ENCODE results near the gene PLXNA4.

The PLXNA4 gene

GRCh38 chr7:132575419-132575981, 770 bp downstream of the PLXNA4 start (continued):
- TF ChIP-seq ZNF335 (tag by site-specific recombination; conservative IDR thresholded peaks at IDR 0.05) (peak; percentile 65), ZSCAN30 (tag by site-specific recombination; IDR thresholded peaks at IDR 0.05) (peak; percentile 50; the same call in 1 of the 2 replicates), ZBTB8A (tag by site-specific recombination; IDR thresholded peaks at IDR 0.05) (peak; percentile 85), SCRT2 (tag by site-specific recombination; IDR thresholded peaks at IDR 0.05) (0 out of 2 replicates have a peak, but pooled peaks have one; percentile 47), ZBTB17 (tag by site-specific recombination; IDR thresholded peaks at IDR 0.05) (peak; percentile 19; the same call in 1 of the 2 replicates)
- TF ChIP-seq, protein P1, sequence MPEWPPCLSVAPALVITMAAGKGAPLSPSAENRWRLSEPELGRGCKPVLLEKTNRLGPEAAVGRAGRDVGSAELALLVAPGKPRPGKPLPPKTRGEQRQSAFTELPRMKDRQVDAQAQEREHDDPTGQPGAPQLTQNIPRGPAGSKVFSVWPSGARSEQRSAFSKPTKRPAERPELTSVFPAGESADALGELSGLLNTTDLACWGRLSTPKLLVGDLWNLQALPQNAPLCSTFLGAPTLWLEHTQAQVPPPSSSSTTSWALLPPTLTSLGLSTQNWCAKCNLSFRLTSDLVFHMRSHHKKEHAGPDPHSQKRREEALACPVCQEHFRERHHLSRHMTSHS (tag by site-specific recombination; IDR thresholded peaks at IDR 0.05): no peak

GRCh38 chr7:132574223-132574622, 2.0 kb downstream of the PLXNA4 start:
- no peaks in the 10 kb centered on the region for H3K36me3 ChIP-seq (ENCODE audit: control insufficient read depth in 2 of 2, insufficient read depth in 1 of 2, low read length in 2 of 2)
- CTCF ChIA-PET: interaction anchor here (0.5 to 1.8 kb wide), 6 partner anchors 13 to 1458 kb away, joined by 3 to 7 read pairs (median 3); no protein-coding TSS in a partner anchor
- peaks cover 3% of the 10 kb centered on the region; the same call in 1 of the 2 replicates for H3K4me1 ChIP-seq (ENCODE audit: control insufficient read depth, insufficient read depth, low read length)
- H3K4me3 ChIP-seq (ENCODE audit: low read depth, low read length): no peak overlapping the region
- H3K27ac ChIP-seq (ENCODE audit: extremely low read depth, low read depth, low read length): no peak overlapping the region
- POLR2A ChIA-PET: interaction anchor here (0.6 kb wide), 1 partner anchor 292 kb away, joined by 6 read pairs; no protein-coding TSS in a partner anchor
- no peak for TF ChIP-seq ZNF354C (tag by site-specific recombination; IDR thresholded peaks at IDR 0.05; ENCODE audit: borderline replicate concordance, low read depth)
- no peak for TF ChIP-seq ZNF26 (tag by site-specific recombination; IDR thresholded peaks at IDR 0.05)
- peak; percentile 82 for TF ChIP-seq ZFHX2 (tag by site-specific recombination; conservative IDR thresholded peaks at IDR 0.05)
- peak; percentile 74 for TF ChIP-seq EGR2 (tag by site-specific recombination; IDR thresholded peaks at IDR 0.05; ENCODE audit: low read depth)
- no peak for TF ChIP-seq ZNF302 (tag by site-specific recombination; IDR thresholded peaks at IDR 0.05; ENCODE audit: low read depth)
- no peaks in the 10 kb centered on the region for H3K9me3 ChIP-seq (ENCODE audit: control insufficient read depth, insufficient read depth, low read depth, low read length)

DNA sequence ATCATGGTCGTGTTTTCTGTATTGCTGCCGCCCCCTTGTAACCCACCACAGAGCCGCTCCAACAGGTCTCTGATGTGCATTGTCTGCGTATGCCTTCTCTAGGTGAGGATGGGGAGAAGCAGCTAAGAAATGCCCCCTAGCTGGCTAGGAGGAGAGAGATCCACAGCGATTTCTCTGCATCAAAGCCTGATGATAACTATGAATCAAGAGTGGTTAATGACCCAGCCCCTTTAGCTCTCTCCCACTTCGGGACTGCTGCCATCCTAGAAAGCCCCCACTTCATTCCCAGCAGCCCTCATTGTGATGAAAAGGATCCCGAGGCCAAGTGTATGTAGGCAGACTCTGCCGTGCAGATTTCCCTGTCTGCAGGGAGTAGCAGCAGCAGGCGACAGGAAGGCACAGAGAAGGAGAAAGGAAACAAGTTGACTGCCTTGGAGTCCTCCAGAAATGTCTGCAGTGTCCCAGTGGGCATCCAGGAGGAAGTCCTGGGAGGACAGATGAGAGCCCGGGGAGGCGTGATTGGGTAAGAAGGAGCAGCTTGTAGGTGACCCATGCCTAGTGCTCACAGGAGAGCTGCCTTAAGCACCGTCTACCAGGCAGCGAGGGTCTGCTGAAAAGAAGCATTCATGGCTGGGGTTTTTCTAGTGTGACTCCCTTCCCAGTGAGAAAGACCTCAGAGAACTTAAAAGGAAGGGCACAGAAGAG, 2.9 kb downstream of the PLXNA4 start:
- Histone ChIP-seq H3K4me1 (ENCODE audit: control insufficient read depth, insufficient read depth, low read length) (peaks cover 3% of the 10 kb centered on the region; the same call in 1 of the 2 replicates), H3K9me3 (ENCODE audit: control insufficient read depth, insufficient read depth, low read depth, low read length) (no peaks in the 10 kb centered on the region), H3K27ac (ENCODE audit: extremely low read depth, low read depth, low read length) (no peak overlapping the region), H3K4me3 (ENCODE audit: low read depth, low read length) (no peak overlapping the region), H3K36me3 (ENCODE audit: control insufficient read depth in 2 of 2, insufficient read depth in 1 of 2, low read length in 2 of 2) (no peaks in the 10 kb centered on the region)
- TF ChIP-seq KLF9 (tag by site-specific recombination; IDR thresholded peaks at IDR 0.05; ENCODE audit: low read depth) (no peak), HOXC10 (CRISPR knock-in tag; IDR thresholded peaks at IDR 0.05) (no peak)
- TF ChIP-seq, protein P2, sequence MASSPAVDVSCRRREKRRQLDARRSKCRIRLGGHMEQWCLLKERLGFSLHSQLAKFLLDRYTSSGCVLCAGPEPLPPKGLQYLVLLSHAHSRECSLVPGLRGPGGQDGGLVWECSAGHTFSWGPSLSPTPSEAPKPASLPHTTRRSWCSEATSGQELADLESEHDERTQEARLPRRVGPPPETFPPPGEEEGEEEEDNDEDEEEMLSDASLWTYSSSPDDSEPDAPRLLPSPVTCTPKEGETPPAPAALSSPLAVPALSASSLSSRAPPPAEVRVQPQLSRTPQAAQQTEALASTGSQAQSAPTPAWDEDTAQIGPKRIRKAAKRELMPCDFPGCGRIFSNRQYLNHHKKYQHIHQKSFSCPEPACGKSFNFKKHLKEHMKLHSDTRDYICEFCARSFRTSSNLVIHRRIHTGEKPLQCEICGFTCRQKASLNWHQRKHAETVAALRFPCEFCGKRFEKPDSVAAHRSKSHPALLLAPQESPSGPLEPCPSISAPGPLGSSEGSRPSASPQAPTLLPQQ (tag by site-specific recombination; IDR thresholded peaks at IDR 0.05): no peak
- CTCF ChIA-PET: interaction anchor here (0.6 to 1.8 kb wide), 5 partner anchors 14 to 884 kb away, joined by 3 to 7 read pairs (median 3); no protein-coding TSS in a partner anchor
- POLR2A ChIA-PET: no interaction called here

- TF ChIP-seq, protein P3, sequence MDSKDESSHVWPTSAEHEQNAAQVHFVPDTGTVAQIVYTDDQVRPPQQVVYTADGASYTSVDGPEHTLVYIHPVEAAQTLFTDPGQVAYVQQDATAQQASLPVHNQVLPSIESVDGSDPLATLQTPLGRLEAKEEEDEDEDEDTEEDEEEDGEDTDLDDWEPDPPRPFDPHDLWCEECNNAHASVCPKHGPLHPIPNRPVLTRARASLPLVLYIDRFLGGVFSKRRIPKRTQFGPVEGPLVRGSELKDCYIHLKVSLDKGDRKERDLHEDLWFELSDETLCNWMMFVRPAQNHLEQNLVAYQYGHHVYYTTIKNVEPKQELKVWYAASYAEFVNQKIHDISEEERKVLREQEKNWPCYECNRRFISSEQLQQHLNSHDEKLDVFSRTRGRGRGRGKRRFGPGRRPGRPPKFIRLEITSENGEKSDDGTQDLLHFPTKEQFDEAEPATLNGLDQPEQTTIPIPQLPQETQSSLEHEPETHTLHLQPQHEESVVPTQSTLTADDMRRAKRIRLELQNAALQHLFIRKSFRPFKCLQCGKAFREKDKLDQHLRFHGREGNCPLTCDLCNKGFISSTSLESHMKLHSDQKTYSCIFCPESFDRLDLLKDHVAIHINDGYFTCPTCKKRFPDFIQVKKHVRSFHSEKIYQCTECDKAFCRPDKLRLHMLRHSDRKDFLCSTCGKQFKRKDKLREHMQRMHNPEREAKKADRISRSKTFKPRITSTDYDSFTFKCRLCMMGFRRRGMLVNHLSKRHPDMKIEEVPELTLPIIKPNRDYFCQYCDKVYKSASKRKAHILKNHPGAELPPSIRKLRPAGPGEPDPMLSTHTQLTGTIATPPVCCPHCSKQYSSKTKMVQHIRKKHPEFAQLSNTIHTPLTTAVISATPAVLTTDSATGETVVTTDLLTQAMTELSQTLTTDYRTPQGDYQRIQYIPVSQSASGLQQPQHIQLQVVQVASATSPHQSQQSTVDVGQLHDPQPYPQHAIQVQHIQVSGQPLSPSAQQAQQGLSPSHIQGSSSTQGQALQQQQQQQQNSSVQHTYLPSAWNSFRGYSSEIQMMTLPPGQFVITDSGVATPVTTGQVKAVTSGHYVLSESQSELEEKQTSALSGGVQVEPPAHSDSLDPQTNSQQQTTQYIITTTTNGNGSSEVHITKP (tag by site-specific recombination; IDR thresholded peaks at IDR 0.05): peak; percentile 45
- TF ChIP-seq ZNF514 (tag by site-specific recombination; IDR thresholded peaks at IDR 0.05): no peak
- Histone ChIP-seq H3K36me3 (ENCODE audit: control insufficient read depth in 2 of 2, insufficient read depth in 1 of 2, low read length in 2 of 2) (no peaks in the 10 kb centered on the region), H3K4me3 (ENCODE audit: low read depth, low read length) (no peak overlapping the region), H3K4me1 (ENCODE audit: control insufficient read depth, insufficient read depth, low read length) (peaks cover 3% of the 10 kb centered on the region; the same call in 1 of the 2 replicates), H3K9me3 (ENCODE audit: control insufficient read depth, insufficient read depth, low read depth, low read length) (no peaks in the 10 kb centered on the region), H3K27ac (ENCODE audit: extremely low read depth, low read depth, low read length) (no peak overlapping the region)
- POLR2A ChIA-PET: no interaction called here
- CTCF ChIA-PET: no interaction called here
Observed at GRCh38 chr7:132572526-132572925, 3.7 kb downstream of the PLXNA4 start.

Measured in HEK293 (cell line).